Heart left ventricle (tissue), 13 donors: ENCODE data around the gene HHATL.

Experiments used
- POLR2A ChIP-seq, 2 donors: fragments of 450-650 bp; IDR thresholded peaks; one replicate each; pipeline ENCODE4 v1.6.1; 2017; ENCODE audit warnings: antibody characterized with exemption in 2 of 2, mild to moderate bottlenecking in 2 of 2, moderate library complexity in 2 of 2
- TF ChIP-seq, protein P1 (sequence below), 12 donors: fragments of 200-600 bp; sonication (generic) in 4 of 12; IDR thresholded peaks; one replicate each; pipeline versions ENCODE4 v1.5.0 to v1.8.0; 2018 to 2022; ENCODE audit warnings: antibody characterized with exemption in 12 of 12, mild to moderate bottlenecking in 5 of 12
- donor health status: ischemic (EF 13 %, LVEDD 7.1; RV severe dilation, severe dysfunction).
- donor health status: DM: no; HTN: yes; CAD: no.
- donor health status: DM: no; HTN: no; CAD: no.
- donor health status: ischemic (EF 25% LVEDD 6.9; RV normal size, moderate dysfunction).
- donor health status: ischemic (EF 25% LVEDD 5.7; RV mildly dilated, moderate dysfunction).
- donor health status: ischemic (EF 35%, LVEDD 5.7; RV mildly dilated, moderate dysfunction).
- donor health status: nonischemic (EF 11% LVEDD 7.7; RV severe dilation, severe dysfunction).
- donor health status: DM: yes; HTN: yes; CAD: no.
- donor health status: PGD.
- donor health status: ischemic (EF 29% LVEDD 5.4; RV normal size, mild dysfunction).
- donor health status: nonischemic (EF 23%, LVEDD 6.1; RV moderate dilation, normal function).

- no peak for TF ChIP-seq POLR2A (IDR thresholded peaks at IDR 0.05)
- TF ChIP-seq, protein P1, sequence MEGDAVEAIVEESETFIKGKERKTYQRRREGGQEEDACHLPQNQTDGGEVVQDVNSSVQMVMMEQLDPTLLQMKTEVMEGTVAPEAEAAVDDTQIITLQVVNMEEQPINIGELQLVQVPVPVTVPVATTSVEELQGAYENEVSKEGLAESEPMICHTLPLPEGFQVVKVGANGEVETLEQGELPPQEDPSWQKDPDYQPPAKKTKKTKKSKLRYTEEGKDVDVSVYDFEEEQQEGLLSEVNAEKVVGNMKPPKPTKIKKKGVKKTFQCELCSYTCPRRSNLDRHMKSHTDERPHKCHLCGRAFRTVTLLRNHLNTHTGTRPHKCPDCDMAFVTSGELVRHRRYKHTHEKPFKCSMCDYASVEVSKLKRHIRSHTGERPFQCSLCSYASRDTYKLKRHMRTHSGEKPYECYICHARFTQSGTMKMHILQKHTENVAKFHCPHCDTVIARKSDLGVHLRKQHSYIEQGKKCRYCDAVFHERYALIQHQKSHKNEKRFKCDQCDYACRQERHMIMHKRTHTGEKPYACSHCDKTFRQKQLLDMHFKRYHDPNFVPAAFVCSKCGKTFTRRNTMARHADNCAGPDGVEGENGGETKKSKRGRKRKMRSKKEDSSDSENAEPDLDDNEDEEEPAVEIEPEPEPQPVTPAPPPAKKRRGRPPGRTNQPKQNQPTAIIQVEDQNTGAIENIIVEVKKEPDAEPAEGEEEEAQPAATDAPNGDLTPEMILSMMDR (IDR thresholded peaks at IDR 0.05): no peak
These were observed 38.2 kb downstream of the HHATL start for GRCh38 chr3:42664438-42664803.
